Stimulated activated CD8-positive, alpha-beta memory T cell treated with anti-CD3 and anti-CD28 coated beads, Interleukin-2, amount 100 ng/mL, for 48 hours (primary cell): ENCODE measurements around the gene MBD3.
"Not testable (repeated sequence)": the region's sequence is repeated elsewhere in the genome, so short reads cannot be mapped to it uniquely, and the experiment has no call there.

ENCODE experiments used
- DNase-seq, 2 donors: peaks; one replicate each; pipeline ENCODE4 v3.0.0-alpha.2; 2020; ENCODE audit warnings: low read depth in 2 of 2

Gene MBD3, protein sequence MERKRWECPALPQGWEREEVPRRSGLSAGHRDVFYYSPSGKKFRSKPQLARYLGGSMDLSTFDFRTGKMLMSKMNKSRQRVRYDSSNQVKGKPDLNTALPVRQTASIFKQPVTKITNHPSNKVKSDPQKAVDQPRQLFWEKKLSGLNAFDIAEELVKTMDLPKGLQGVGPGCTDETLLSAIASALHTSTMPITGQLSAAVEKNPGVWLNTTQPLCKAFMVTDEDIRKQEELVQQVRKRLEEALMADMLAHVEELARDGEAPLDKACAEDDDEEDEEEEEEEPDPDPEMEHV

DNA sequence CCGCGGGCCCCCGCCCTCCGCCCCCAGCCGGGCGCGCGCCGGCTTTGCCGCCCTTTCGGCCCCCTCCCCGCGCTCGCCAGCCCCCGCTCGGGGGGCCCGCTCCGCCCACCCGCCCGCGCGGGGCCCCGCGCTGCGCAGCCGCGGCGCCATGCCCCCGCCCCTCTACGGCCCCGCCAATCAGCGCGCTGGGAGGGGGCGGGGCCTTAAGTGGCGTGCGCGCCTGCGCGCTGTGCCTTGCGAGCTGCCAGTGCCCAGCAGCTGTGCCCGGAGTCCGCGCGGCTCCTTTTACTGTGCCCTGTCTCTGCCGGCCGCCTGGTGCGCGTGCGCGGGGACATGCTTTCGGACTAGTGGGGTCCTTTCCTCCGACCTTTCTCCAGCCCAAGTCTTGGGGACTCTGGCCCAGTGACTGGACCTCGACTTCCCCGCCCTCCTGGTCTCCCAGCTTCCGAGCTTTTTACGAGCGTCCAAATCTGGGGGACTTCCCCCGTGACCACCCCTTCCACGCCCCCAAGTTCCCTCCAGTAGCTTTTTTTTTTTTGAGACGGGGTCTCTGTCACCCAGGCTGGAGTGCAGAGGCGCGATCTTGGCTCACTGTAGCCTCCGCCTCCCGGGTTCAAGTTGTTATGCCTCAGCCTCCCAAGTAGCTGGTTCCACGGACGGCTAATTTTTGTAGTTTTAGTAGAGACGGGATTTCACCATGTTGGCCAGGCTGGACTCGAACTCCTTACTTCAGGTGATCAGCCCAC, at the start of gene MBD3:
MBD3 (minus strand) TSS at position 111 of the 746 bp plus-strand sequence. CDS start 234 bp downstream, outside the sequence.
- DNase-seq, result peak; percentile 81 to 85

DNA sequence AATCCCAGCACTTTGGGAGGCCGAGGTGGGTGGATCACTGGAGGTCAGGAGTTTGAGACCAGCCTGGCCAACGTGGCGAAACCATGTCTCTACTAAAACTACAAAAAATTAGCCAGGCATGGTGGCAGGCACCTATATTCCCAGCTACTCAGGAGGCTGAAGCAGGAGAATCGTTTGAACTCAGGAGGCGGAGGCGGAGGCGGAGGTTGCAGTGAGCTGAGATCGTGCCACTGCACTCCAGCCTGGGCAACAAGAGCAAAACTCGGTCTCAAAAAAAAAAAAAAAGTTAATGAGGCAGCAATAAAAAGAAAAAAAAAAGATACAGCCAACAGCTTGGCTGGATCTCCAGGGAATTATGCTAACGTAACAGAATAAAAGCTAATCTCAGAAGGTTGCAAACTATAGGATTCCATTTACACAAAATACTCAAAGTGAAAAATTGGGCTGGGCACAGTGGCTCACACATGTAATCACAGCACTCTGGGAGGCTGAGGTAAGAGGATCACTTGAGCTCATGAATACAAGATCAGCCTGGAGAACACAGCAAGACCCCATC, 48.3 kb upstream of the MBD3 start:
- not testable (repeated sequence) for DNase-seq

DNA sequence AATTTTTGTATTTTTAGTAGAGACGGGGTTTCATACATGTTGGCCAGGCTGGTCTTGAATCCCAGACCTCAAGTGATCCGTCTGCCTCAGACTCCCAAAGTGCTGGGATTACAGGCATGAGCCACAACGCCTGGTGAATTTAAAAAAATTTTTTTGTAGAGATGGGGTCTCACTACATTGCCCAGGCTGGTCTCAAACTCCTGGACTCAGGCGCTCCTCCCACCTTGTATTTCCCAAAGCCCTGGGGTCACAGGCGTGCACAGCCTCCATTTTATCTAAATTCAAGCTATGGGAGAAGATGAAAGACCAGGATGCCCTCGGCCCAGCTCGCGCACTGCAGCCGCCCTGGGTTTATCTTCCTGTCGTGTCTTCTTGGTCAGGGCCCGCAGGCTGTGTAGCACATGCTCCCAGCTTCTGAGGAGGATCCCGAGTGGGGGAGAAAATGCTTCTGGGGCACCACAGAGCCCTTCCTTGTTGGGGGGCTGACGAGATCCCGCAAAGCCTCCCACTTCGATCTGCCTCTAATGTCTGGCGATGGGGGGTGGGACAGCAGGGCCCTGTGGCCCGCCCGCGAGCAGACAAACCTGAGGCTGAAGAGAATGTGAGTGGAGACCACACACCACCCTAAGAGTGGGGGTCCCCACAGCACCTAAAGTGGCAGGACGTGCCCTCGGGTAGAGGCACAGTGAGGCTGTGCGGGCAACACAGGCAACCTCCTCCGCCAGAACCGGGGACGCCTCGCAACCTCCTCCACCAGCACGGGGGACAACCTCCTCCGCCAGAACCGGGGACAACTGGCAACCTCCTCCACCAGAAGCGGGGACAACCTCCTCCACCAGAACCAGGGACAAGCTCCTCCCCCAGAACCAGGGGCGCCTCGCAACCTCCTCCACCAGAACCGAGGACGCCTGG, 43.9 kb upstream of the MBD3 start:
- no peak for DNase-seq

DNA sequence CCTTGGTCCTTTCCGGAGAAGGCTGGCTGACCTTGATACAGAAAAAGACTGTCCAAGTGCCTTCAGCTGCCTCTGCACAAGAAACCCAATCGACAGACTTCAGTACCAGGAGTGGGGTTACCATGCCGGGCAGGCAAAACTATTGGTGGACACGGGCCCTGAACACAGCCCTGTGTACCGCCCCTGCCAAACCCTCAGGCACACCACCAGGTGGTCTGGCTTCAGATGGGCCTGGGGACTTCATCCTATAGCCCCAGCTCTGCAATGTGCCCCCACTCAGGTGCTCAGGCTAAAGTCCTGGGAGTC, 42.2 kb upstream of the MBD3 start:
- no peak for DNase-seq

DNA sequence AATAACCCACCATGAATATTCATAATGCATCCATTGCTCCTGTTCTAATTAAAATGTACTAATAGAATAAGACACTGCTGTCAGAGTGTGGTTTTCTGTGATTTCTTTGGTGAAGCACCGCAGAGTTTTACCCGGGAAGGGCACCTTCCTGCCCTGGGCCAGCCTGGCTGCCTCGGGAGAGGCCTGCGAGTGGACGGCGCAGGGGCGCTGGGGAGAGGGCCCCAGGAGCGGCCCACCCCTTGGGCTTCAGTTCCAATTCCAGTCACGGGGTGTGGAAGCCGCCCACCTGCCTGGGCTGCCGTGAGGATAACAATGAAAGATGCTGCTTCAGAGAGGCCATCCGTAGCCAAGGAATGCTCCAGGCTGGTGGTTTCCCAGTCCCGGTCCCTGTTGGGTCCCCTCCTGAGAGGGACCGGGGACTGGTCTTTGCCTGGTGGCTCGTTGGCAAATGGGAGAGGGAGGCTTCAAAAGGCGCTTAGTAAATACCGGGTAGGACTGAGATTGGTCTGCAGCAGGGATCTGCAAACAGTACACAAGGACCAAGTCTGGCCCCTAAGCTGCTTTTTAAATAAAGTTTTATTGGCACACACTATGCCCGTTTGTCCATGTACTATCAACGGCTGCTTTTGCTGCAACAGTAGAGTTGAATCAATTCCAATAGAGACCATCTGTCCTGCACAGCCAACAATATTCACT, 41.7 kb upstream of the MBD3 start:
- DNase-seq, result no peak

DNA sequence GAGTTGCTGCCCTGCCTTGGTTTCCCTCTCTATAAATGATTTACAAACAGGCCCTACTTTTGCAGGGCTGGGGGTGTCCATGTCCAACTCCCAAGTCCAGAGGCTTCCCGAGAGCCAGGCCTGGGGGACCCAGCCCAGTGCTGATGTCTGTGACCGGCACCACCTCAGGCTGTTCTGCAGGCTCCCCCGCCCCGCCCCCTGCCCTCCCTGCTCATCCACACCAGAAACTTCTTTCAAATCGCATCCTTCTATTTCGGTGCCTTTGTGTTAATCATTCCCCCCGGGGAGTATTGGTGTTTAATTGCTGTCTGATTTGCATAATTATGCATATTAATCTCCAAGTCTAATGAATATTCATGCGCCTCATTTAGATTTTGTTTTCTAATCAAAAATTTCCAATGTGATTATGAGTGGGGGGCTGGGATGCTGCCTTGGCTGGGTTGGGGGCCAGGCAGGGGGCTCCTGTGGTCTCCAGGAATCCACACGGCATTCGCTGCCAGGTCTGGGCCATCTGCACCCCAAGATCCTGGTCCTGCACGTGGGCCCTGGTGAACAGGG, 40.7 kb upstream of the MBD3 start:
- no peak for DNase-seq

DNA sequence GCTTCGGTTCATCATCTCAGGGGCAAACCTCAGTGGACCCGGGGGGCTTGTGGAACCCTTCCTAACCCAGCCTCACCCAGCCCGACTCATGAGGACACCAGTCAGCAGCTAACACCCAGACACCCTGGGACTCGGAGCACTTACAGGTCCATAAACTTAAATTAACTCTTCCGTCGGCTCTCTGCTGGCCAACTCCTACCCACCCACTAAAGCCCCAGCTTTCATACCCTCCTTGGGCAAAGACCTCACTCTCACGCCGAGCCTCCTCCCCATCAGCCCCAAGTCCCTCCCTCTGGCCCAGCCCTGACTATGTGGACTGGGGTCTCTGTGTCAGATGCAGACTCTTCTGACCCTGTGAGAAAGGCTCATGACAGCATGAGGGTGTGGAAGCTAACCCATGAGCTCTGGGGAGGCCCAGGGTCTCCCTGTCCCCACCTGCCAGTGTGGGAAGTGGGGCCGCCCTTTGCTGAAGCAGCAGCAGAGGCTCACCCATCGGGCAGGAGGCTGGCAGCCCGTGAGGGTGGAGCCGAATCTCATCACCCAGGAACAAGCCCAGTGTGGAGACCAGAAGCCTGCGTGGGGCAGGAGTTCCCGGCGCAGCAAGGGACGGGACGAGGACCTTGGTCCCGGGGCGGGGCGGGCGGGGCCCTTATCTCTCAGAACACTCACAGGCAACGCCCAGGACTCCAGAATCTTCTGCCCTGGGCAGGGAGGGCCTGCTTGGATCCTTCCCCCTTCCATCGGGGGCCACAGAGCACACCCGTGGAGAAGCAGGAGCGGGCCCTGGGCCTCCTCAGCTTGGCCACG, 40.0 kb upstream of the MBD3 start:
- DNase-seq, result no peak

DNA sequence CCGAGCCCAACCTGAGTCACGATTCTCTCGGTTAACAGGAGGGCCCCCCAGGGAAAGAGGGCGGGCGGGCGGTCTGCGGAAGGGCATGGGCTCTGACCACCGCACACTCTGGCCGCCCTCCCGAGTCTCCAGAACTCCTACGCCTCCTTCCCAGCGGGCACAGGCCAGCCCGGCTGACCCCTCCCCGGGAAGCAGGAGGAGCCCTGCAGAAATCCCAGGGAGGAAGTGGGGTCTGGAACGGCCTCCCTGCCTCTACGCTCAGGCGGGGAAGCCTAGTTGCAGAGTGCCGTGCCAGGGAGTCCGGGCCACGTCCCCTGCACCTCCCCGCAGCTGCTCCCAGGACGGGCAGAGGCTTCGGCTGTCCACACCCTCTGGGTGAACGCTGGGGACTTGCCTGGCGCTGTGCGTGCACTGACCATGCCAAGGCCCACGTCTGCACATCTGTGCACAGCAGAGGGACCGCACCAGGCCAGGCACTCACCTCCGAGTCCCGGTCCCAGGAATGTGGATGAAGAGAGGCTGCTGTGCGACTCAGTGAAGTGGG, 39.0 kb upstream of the MBD3 start:
- DNase-seq, result no peak

DNA sequence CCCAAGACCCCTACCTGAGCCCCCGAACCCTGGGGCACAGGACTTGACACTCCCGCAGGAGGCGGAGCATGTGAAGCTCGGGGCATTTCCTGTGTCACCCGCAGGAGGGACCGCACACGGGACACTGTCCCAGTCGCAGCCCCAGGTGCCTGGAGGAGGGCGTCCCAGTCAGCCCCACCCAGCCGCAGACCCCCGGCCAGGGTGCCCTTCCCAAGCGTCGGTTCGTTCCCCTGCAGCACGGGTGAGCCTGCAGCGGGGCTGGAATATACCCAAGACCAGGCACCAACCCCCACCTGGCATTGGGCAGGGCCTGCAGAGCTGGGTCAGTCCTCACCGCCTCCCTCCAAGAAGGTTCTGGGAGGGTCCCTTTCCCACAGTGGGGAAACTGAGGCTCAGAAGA, 38.1 kb upstream of the MBD3 start:
- no peak for DNase-seq

DNA sequence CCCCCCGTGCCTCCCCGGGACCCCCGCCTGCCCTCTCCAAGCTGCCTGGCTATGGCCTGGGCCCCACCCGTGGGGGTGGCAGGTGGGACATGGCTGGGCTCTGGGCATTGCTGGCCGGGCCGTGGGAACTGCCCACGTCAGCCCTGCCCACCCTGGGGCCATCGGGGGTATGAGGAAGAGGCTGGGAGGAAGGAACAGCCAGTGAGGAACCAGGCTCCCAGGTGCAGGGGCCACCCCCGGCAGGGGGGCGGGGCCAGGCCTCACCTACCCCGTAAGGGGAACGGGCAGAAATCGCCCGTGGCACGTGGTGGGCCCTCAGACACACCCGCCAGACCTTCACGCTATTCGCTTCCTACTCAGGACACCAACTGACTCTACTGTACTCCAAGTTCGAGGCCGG, 37.3 kb upstream of the MBD3 start:
- no peak for DNase-seq

DNA sequence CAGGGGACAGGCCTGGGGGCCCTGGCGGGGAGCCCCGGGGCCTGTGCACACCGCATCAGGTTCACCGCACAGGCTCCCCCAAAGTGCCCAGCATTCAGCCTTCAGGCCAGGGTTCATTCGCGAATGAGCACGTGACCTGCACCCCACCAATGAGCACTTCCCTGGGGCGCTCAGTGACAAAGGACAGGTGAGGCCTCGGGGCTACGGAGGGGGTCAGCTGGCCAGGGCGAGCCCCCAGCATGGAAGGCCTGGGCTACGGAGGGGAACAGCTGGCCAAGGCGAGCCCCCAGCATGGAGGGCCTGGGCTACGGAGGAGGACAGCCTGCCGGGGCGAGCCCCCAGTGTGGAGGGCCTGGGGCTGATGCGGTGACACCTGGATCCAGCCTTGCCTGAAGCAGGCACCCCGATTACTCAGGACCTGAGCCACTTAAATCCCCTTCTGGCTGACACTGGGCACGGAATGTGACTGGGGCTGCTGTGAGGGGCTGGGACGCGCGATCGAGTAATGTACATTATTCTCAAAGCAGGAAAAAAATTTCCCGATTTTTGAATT, 36.7 kb upstream of the MBD3 start:
- no peak for DNase-seq

DNA sequence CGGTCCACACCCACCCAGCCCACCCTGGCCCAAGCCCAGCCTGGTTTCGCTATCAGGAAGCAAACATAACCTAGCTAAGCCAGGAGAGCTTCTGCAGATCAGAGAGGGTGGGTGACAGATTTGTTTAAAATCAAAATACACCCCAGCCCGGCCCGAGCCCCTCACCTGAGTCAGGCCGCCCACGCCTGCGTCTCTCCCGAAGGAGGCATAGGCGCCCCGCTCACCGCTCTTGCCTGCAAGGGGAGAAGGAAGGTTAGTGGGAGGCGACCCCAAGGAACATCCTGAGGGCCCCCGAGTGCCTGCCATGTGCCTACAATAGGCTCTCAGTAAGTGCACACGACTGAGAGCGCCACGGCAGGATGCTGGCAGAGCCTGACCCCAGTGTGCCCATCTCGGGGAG, 34.5 kb upstream of the MBD3 start:
- no peak for DNase-seq

DNA sequence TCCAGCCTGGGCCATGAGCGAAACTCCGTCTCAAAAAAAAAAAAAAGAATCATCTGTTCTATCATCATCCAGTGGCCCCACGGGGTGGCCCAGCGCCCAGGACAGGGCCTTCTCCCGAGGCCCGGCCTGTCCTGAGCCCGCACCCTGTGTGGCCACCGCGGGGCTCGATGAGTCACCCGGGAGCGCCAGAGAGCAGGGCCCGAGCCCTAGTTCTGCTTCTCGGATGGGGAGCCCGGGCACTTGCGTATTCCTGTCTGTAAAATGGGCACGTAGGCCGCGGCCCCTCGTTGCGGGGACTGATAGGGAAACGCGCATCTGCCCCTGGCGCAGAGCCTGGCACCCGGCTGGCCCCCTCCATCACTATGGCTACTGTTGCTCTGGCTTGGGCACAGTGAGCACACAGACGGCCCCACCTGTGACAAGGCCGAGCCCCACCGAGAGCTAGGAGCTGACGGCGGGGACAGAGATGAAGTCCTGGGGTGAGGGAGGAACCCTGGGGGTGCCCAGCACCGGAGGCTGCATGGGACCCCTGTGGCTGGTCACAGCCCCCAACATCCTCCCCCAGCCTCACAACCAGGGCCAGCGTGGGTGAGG, 33.8 kb upstream of the MBD3 start:
- no peak for DNase-seq

DNA sequence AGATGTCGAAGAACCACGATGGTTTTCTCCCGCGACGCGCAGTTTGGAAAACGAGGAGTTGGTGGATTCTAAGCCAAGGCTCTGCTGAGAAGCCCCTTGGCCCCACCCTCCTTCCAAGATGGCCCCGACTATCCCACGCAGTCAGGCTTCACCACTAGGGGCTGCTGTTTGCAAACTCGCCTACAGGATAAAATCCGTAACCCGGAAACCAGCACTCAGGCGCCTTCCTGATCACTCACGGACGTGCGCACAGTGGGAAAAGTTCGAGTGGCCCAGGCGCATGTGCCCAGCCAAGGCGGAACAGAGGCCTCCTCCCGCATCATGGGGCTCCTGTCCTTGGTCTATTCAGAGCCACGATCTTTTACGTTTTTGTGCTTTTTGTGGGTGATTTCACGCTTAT, 31.8 kb upstream of the MBD3 start:
- peak; percentile 37 to 40 for DNase-seq

DNA sequence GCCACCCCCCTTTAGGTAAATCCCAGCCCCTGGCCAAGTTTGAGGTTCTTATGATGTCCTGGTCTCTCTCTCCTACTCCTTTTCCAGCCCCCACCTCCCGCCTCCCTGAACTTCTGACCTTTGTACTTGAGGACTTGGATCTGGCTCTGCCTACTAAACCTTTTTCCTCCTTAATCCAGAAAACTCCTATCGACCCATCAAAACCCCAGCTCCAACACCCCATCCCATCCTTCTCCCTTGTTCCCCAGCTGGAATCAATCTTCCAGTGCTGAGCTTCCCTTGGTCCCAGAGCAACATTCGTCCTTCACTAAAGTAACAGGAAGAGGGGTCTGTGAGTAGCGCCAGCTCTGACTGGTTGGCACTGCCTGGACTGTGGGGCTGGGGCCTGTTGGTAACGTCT, 29.9 kb upstream of the MBD3 start:
- no peak for DNase-seq

DNA sequence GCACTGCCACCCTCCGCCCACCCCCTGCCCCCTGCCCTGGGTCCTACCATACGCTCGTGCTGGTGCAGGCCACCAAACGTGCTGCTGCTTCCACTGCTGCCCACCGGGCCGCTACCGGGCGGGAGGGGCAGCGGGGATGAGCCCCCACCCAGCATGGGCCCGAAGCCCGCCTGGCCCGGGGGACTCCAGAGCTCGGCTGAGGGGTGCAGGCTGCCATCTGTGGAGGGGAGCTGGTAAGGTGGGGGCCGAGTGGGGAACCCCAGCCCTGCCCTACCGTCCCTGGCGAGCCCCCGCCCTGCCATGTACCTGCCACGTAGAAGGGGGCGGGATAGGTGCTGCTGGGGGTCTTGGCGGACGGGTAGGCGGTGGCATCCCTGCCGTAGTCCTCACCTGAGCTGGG, 29.3 kb upstream of the MBD3 start:
- no peak for DNase-seq

DNA sequence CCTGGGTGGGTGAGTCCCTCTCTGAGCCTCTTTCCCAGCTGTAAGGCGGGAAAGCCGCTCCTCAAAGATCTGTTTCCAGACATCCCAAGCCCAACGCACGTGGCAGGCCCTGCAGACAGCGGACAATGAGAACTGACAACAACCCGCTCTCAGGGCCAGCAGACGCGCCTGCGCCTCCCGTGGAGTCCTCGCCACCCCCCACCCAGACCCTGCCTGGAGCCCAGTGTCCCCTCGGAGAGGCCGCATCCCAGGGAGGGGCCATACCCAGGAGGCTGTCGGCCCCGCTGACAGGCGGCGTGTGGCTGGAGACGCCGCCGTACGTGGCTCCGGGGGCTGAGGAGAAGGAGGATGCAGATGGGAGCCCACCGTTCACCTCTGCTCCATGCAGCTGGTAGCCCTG, 28.9 kb upstream of the MBD3 start:
- no peak for DNase-seq

DNA sequence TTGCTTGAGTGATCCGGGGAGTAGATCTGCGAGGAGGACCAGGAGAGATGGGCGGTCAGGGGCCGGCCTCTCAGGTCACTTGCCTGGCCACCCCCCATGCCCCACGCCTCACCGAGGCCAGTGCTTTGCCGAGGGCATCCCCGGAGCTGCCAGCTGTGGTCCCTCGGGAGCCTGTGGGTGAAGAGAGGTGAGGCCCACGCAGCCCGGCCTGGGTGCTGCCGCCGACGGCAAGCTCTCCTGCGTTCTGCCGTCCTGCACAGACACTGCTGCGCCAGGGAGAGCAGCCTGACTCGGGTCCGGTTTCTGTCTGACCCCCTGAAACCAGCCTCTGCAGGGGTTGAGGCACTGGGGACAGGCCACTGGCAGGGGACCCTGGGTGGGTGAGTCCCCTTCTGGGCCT, 28.4 kb upstream of the MBD3 start:
- DNase-seq, result no peak

DNA sequence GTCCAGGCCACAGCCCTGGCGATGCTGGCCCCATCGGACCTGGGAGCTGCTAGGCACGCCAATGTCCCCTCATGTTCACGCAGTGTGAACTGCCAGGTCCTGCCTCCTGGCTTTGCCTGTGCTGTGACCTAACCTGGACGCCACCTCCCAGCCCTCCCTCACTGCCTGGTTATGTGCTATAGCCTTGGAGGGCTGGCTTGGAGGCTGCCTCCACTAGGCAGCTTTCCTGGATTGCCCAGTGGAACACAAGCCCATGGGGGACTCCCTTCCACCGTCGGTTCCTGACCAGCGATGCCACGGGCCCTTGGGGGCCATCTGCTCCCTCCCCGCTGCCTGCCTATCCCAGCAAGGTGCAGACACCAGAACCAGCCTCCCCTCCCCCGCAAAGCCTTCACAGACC, 27.8 kb upstream of the MBD3 start:
- DNase-seq, result no peak

DNA sequence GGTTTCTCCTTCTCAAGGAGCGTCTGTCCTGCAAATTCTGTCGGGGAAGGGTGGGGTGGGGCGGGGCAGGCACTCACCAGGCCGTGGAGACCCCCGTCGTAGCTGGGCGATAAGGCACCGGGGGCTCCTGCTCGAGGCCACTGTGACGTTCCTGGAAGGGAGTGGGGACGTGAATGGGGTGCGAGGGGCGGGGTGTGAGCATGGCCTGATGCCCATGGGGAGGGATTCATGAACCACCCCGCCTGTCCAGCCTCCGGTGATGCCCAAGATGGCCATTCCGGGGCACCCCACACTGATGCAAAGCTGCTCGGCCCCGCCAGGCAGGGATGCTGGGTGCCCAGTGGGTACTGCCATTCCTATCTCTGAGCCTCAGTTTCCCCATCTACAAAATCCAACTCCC, 27.0 kb upstream of the MBD3 start:
- no peak for DNase-seq
